GM12874 (cell line): Measurements from ENCODE around the gene IL4.

Source experiments
- TF ChIP-seq, protein P1 (sequence below): IDR thresholded peaks from 2 replicates; pipeline ENCODE4 v1.5.1; 2011; ENCODE audit warnings: low read depth, mild to moderate bottlenecking, control low read depth, low read length, moderate library complexity; ENCODE audit not compliant: insufficient read depth

Gene IL4

GRCh38 chr5:132669966-132670882, 3.6 kb upstream of the IL4 start:
- TF ChIP-seq, protein P1, sequence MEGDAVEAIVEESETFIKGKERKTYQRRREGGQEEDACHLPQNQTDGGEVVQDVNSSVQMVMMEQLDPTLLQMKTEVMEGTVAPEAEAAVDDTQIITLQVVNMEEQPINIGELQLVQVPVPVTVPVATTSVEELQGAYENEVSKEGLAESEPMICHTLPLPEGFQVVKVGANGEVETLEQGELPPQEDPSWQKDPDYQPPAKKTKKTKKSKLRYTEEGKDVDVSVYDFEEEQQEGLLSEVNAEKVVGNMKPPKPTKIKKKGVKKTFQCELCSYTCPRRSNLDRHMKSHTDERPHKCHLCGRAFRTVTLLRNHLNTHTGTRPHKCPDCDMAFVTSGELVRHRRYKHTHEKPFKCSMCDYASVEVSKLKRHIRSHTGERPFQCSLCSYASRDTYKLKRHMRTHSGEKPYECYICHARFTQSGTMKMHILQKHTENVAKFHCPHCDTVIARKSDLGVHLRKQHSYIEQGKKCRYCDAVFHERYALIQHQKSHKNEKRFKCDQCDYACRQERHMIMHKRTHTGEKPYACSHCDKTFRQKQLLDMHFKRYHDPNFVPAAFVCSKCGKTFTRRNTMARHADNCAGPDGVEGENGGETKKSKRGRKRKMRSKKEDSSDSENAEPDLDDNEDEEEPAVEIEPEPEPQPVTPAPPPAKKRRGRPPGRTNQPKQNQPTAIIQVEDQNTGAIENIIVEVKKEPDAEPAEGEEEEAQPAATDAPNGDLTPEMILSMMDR, result no peak

GRCh38 chr5:132671000-132671399, 2.8 kb upstream of the IL4 start:
- TF ChIP-seq, protein P1, result no peak

DNA sequence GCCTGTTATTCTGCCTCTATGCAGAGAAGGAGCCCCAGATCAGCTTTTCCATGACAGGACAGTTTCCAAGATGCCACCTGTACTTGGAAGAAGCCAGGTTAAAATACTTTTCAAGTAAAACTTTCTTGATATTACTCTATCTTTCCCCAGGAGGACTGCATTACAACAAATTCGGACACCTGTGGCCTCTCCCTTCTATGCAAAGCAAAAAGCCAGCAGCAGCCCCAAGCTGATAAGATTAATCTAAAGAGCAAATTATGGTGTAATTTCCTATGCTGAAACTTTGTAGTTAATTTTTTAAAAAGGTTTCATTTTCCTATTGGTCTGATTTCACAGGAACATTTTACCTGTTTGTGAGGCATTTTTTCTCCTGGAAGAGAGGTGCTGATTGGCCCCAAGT, 301 bp upstream of the IL4 start:
- TF ChIP-seq, protein P1, result no peak

GRCh38 chr5:132674671-132675506, 1.1 kb downstream of the IL4 start:
- TF ChIP-seq, protein P1, result no peak

- TF ChIP-seq, protein P1, result no peak
Observed at GRCh38 chr5:132675936-132676689, 2.3 kb downstream of the IL4 start.

DNA sequence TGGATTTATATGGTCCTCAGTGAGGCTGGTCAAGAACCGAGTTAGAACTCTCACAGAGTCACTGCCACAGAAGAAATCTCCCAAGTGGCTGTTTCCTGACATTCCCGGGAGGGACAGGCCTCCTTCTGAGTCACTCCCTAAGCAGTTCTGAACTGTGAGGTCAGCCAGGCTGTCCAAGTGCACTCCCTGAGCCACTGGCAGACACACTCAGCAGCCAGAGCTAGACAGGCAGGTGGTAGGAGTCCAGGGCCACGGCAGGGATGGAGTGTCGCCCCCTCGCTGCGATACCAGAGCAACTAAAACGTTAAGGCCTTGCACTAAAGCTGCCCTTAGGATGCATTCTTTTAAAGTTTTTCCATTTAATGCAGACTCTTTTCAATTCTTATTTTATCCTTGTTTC, 3.4 kb downstream of the IL4 start:
- TF ChIP-seq, protein P1, result no peak
